Heart right ventricle (tissue), 16 donors: ENCODE measurements around the gene ZNF428. TPM values are rescaled to one million over a fixed set of nuclear protein-coding genes. Genes with fewer than 3 reads are reported as not detected.

Experiments
- ATAC-seq, 8 donors: fragments of 200-7000 bp; cut with Tn5 transposase; one replicate each; pipeline ENCODE4 v1.9.1; 2020; ENCODE audit warnings: mild to moderate bottlenecking in 8 of 8, moderate library complexity in 8 of 8, moderate number of reproducible peaks in 1 of 8
- DNase-seq, 2 donors: peaks; one replicate each; pipeline ENCODE4 v3.0.0-alpha.2; 2020
- H3K27ac ChIP-seq, 10 donors: fragments of 200-600 bp; sonication (generic) in 2 of 10; one replicate each; pipeline versions ENCODE4 v1.5.0 to v1.8.0; 2020 to 2022; ENCODE audit warnings: mild to moderate bottlenecking in 3 of 10
- H3K27me3 ChIP-seq, 7 donors: fragments of 200-600 bp; one replicate each; pipeline ENCODE4 v1.8.0; 2021 to 2022; ENCODE audit warnings: mild to moderate bottlenecking in 2 of 7
- H3K36me3 ChIP-seq, 9 donors: fragments of 200-600 bp; sonication (generic) in 1 of 9; one replicate each; pipeline versions ENCODE4 v1.5.0 to v1.8.0; 2020 to 2022; ENCODE audit warnings: mild to moderate bottlenecking in 2 of 9
- H3K4me1 ChIP-seq, 9 donors: fragments of 200-600 bp; sonication (generic) in 1 of 9; one replicate each; pipeline versions ENCODE4 v1.5.0 to v1.8.0; 2020 to 2022; ENCODE audit warnings: mild to moderate bottlenecking in 4 of 9
- H3K4me3 ChIP-seq, 10 donors: fragments of 200-600 bp; sonication (generic) in 2 of 10; one replicate each; pipeline versions ENCODE4 v1.5.0 to v1.8.0; 2020 to 2022; ENCODE audit warnings: mild to moderate bottlenecking in 7 of 10, moderate library complexity in 2 of 10
- H3K9me3 ChIP-seq, 11 donors: fragments of 200-600 bp in 10 of 11; sonication (generic) in 2 of 11; one replicate each; pipeline versions ENCODE4 v1.5.0 to v1.8.0; 2013 to 2022; ENCODE audit warnings: mild to moderate bottlenecking in 2 of 11, control low read depth in 1 of 11, moderate library complexity in 1 of 11
- CTCF ChIP-seq, 9 donors: fragments of 200-600 bp; sonication (generic) in 2 of 9; IDR thresholded peaks; one replicate each; pipeline versions ENCODE4 v1.5.0 to v1.8.0; 2021 to 2022; ENCODE audit warnings: antibody characterized with exemption in 9 of 9, mild to moderate bottlenecking in 5 of 9, moderate library complexity in 1 of 9
- WGBS, 2 donors: extraction: QIAGEN DNeasy Blood & Tissue Kit; methylation state at CpG; one replicate each; pipeline ENCODE4 v1.1.7; 2013; ENCODE audit warnings: inconsistent platforms in 1 of 2; 5-methylcytosine and 5-hydroxymethylcytosine counted together
- intact Hi-C, 10 donors: fragments of 100-400 bp; cut with DNase I; formaldehyde crosslinking; loops; one replicate each; pipeline versions ENCODE4 v1.11.1 to v1.14.2; 2022
- polyA plus RNA-seq, 2 donors: library from polyadenylated mRNA; stranded (reverse); fragments of 200-250 nt; gene quantifications; one replicate each; pipeline ENCODE4 v1.2.3, GENCODE V29; 2013
- total RNA-seq, 10 donors: library from RNA; stranded (reverse); fragmentation: NEBNext Ultra II Directional in 3 of 10; extraction: Animal tissue kit (Norgen Biotek cat#: 25700) in 3 of 10; gene quantifications; one replicate each; pipeline versions ENCODE4 v1.2.1 to v1.2.4, GENCODE V29; 2021 to 2023
- donor health status: Arrhythmogenic right ventricular cardiomyopathy.
- donor health status: ischemic (EF 13 %, LVEDD 7.1; RV severe dilation, severe dysfunction).
- donor health status: healthy with polysubstance abuse.
- donor health status: DM: no; HTN: yes; CAD: no.
- donor health status: DM: no; HTN: no; CAD: no.
- donor health status: ischemic (EF 25% LVEDD 6.9; RV normal size, moderate dysfunction).
- donor health status: ischemic (EF 25% LVEDD 5.7; RV mildly dilated, moderate dysfunction).
- donor health status: healthy.
- donor health status: DM: yes; HTN: yes; CAD: no.
- donor health status: Ischemic cardiomyopathy.
- donor health status: ischemic (EF 35%, LVEDD 5.7; RV mildly dilated, moderate dysfunction).
- donor health status: nonischemic (EF 11% LVEDD 7.7; RV severe dilation, severe dysfunction).
- donor health status: DM: yes; HTN: yes; CAD: no.
- donor health status: PGD.
- donor health status: ischemic (EF 29% LVEDD 5.4; RV normal size, mild dysfunction).
- donor health status: nonischemic (EF 23%, LVEDD 6.1; RV moderate dilation, normal function).

The ZNF428 gene
- total and polyA plus RNA-seq, 12 donors: 28.1 to 94.9 (median 33.5) TPM

GRCh38 chr19:43574424-43575155 lies 44.8 kb downstream of the ZNF428 start:
- Histone ChIP-seq H3K27ac (peak overlapping the region in 9 of 10 donors; percentile 61 to 91 (median 78)), H3K4me1 (peaks cover 5 to 25% (median 13%) of the 10 kb centered on the region in 9 donors), H3K36me3 (peaks cover 0 to 39% (median 0%) of the 10 kb centered on the region in 9 donors), H3K4me3 (peak overlapping the region; percentile 56 to 93 (median 71)), H3K27me3 (no peaks in the 10 kb centered on the region), H3K9me3 (no peaks in the 10 kb centered on the region)
- ATAC-seq (no peak), DNase-seq (no peak)
- intact Hi-C loops: loop anchor here in 4 of 10 donors (1.0 kb wide), 1 partner anchor 22 kb away; the partner anchor contains the start of genes IRGQ (in 4 of the 4) and ZNF576 (in 4 of the 4)
- no peak for TF ChIP-seq CTCF (IDR thresholded peaks at IDR 0.05)
- WGBS, 2 donors: 29 to 39% methylated on average over 12 of the region's 12 CpGs

DNA sequence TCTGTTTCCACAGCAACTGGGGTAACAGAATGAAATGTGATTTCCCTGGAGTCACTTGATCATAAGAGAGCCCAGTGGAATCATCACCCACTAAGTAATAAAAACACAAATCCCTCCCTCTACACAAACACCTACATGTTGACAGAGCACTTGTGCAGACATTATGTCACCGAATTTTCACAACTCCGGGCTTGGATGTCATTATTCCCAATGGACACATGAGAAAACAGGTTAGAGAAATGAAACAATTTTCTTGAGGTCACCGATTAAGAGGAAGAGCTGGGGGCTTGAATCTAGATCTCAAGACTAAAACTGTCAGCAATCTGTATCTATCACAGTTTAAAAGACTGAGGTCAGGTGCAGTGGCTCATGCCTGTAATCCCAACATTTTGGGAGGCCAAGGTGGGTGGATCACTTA lies 47.2 kb downstream of the ZNF428 start:
- WGBS, 2 donors: 80 to 91% methylated on average over 3 of the region's 3 CpGs
- intact Hi-C loops: no loop called here

GRCh38 chr19:43570174-43570791 lies 49.1 kb downstream of the ZNF428 start:
- no peak for ATAC-seq
- 95% methylated on average over 5 of the region's 5 CpGs for WGBS, 2 donors
- Histone ChIP-seq H3K27ac (no peak overlapping the region), H3K36me3 (peaks cover 0 to 42% (median 0%) of the 10 kb centered on the region in 9 donors), H3K4me1 (peaks cover 5 to 19% (median 10%) of the 10 kb centered on the region in 9 donors), H3K9me3 (no peaks in the 10 kb centered on the region), H3K4me3 (no peak overlapping the region), H3K27me3 (no peaks in the 10 kb centered on the region)
- DNase-seq: no peak
- intact Hi-C loops: no loop called here
- TF ChIP-seq CTCF (IDR thresholded peaks at IDR 0.05): no peak

More for the DNA sequence above, 47.2 kb downstream of the ZNF428 start:
- ATAC-seq (no peak), DNase-seq (no peak)
- no peaks in the 10 kb centered on the region for H3K27me3 ChIP-seq
- peaks cover 5 to 25% (median 13%) of the 10 kb centered on the region in 9 donors for H3K4me1 ChIP-seq
- no peaks in the 10 kb centered on the region for H3K9me3 ChIP-seq
- no peak overlapping the region for H3K27ac ChIP-seq
- H3K4me3 ChIP-seq: no peak overlapping the region
- peaks cover 0 to 42% (median 0%) of the 10 kb centered on the region in 9 donors for H3K36me3 ChIP-seq
- TF ChIP-seq CTCF (IDR thresholded peaks at IDR 0.05): no peak

GRCh38 chr19:43569657-43570056 lies 49.8 kb downstream of the ZNF428 start:
- intact Hi-C loops: no loop called here

More at GRCh38 chr19:43569657-43570056, 49.8 kb downstream of the ZNF428 start:
- 91 to 92% methylated on average over 5 of the region's 5 CpGs for WGBS, 2 donors
- H3K9me3 ChIP-seq: no peaks in the 10 kb centered on the region
- peaks cover 4 to 14% (median 5%) of the 10 kb centered on the region in 9 donors for H3K4me1 ChIP-seq
- no peak for TF ChIP-seq CTCF (IDR thresholded peaks at IDR 0.05)
- H3K36me3 ChIP-seq: peaks cover 0 to 42% (median 0%) of the 10 kb centered on the region in 9 donors
- no peaks in the 10 kb centered on the region for H3K27me3 ChIP-seq
- ATAC-seq: no peak
- H3K27ac ChIP-seq: no peak overlapping the region
- H3K4me3 ChIP-seq: no peak overlapping the region
- no peak for DNase-seq
